HCT116 (cell line): ENCODE measurements around the gene SERINC1. TPM values are rescaled to one million over a fixed set of nuclear protein-coding genes. Genes with fewer than 3 reads are reported as not detected.

Experiments
- ATAC-seq: fragments of 200-7000 bp; cut with Tn5 transposase; 2 replicates; pipeline ENCODE4 v1.9.1; 2020; ENCODE audit warnings: mild to moderate bottlenecking, moderate library complexity
- BruUV-seq: library from RNA; stranded (reverse); fragments of 400-500 nt; replicated peaks from 2 replicates; lab custom pipeline; 2021; lab: Mats Ljungman, UMichigan
- CTCF ChIA-PET: fragments of 300-600 bp; sonication (Branson Sonifier 250); formaldehyde crosslinking; loops from one replicate; lab custom pipeline; 2021; ENCODE audit warnings: antibody characterized with exemption; lab: Charles Lee
- POLR2A ChIA-PET: fragments of 300-600, 350-600 bp; sonication (Branson Sonifier 250); formaldehyde crosslinking; loops from one replicate; lab custom pipeline; 2021; ENCODE audit warnings: antibody characterized with exemption; lab: Charles Lee
- RAD21 ChIA-PET, 2 experiments: fragments of 300-600 bp; sonication (Branson Sonifier 250); formaldehyde crosslinking; loops; one replicate each; lab custom pipeline; 2023; ENCODE audit warnings: low total read pairs in 2 of 2; ENCODE audit not compliant: uncharacterized antibody in 2 of 2, unreplicated experiment in 2 of 2, low non-redundant PET in 1 of 2; lab: Charles Lee
- DNase-seq: peaks from one replicate; pipeline ENCODE4 v3.0.0-alpha.2; 2010; ENCODE audit warnings: low read depth, low spot score
- H2AFZ ChIP-seq: fragments of 200-600 bp; shearing (Covaris generic), sonication (generic); 2 replicates; pipeline ENCODE4 v1.6.1; 2017; ENCODE audit warnings: low read depth, mixed run types, mixed read lengths, antibody characterized with exemption, low read length; ENCODE audit not compliant: poor library complexity, severe bottlenecking
- H3K27ac ChIP-seq: 2 replicates; pipeline ENCODE4 v1.5.1; 2012; ENCODE audit warnings: low read depth, low read length
- H3K27me3 ChIP-seq: fragments of 200-600 bp; sonication (generic); 2 replicates; pipeline ENCODE4 v1.6.1; 2016; ENCODE audit warnings: mixed run types, low read length, mixed read lengths; ENCODE audit not compliant: insufficient read depth
- H3K36me3 ChIP-seq, 2 experiments: fragments of 200-500 bp in 1 of 2; fragments of 200-600 bp in 1 of 2; sonication (Bioruptor generic) in 1 of 2; sonication (generic) in 1 of 2; 2 replicates each; pipeline versions ENCODE4 v1.5.1 to v1.6.1; 2014 to 2016; ENCODE audit warnings: low read length in 2 of 2, inconsistent platforms in 1 of 2, mixed read lengths in 1 of 2, mixed run types in 1 of 2; ENCODE audit not compliant: insufficient read depth in 2 of 2, control insufficient read depth in 1 of 2
- H3K4me1 ChIP-seq, 2 experiments: fragments of 200-600 bp in 1 of 2; sonication (generic) in 1 of 2; 2 replicates each; pipeline versions ENCODE4 v1.5.1 to v1.6.1; 2012 to 2017; ENCODE audit warnings: low read length in 2 of 2, inconsistent platforms in 1 of 2, mild to moderate bottlenecking in 1 of 2, mixed read lengths in 1 of 2, mixed run types in 1 of 2, moderate library complexity in 1 of 2; ENCODE audit not compliant: insufficient read depth in 2 of 2, control insufficient read depth in 1 of 2
- H3K4me2 ChIP-seq: fragments of 200-600 bp; sonication (generic); 2 replicates; pipeline ENCODE4 v1.6.1; 2017; ENCODE audit warnings: mixed run types, low read length, mixed read lengths
- H3K4me3 ChIP-seq, 2 experiments: fragments of 200-600 bp in 1 of 2; sonication (generic) in 1 of 2; replicated peaks in 1 of 2; 2 replicates each; pipeline ENCODE4 v1.5.1; 2011 to 2016; ENCODE audit warnings: low read length in 2 of 2, control low read depth in 1 of 2, low read depth in 1 of 2, mild to moderate bottlenecking in 1 of 2, mixed read lengths in 1 of 2, mixed run types in 1 of 2
- H3K79me2 ChIP-seq: fragments of 200-600 bp; sonication (generic); 2 replicates; pipeline ENCODE4 v1.6.1; 2017; ENCODE audit warnings: mild to moderate bottlenecking, mixed run types, low read length, moderate library complexity, mixed read lengths; ENCODE audit not compliant: insufficient read depth
- H3K9ac ChIP-seq: fragments of 200-600 bp; sonication (generic); 2 replicates; pipeline ENCODE4 v1.6.1; 2016; ENCODE audit warnings: low read length, mixed read lengths
- H3K9me2 ChIP-seq: fragments of 200-600 bp; sonication (generic), shearing (Covaris generic); 2 replicates; pipeline ENCODE4 v1.6.1; 2017; ENCODE audit warnings: mixed run types, mild to moderate bottlenecking, moderate library complexity; ENCODE audit not compliant: insufficient read depth
- H3K9me3 ChIP-seq, 2 experiments: fragments of 200-500 bp in 1 of 2; fragments of 200-600 bp in 1 of 2; sonication (Bioruptor generic) in 1 of 2; sonication (generic) in 1 of 2; 2 replicates each; pipeline ENCODE4 v1.6.1; 2014 to 2017; ENCODE audit warnings: low read length in 2 of 2, mixed read lengths in 2 of 2, inconsistent platforms in 1 of 2, low read depth in 1 of 2, mild to moderate bottlenecking in 1 of 2, mixed run types in 1 of 2, moderate library complexity in 1 of 2; ENCODE audit not compliant: control insufficient read depth in 1 of 2, insufficient read depth in 1 of 2
- H4K20me1 ChIP-seq: fragments of 200-600 bp; sonication (generic), shearing (Covaris generic); 2 replicates; pipeline ENCODE4 v1.6.1; 2017; ENCODE audit warnings: mixed run types, mild to moderate bottlenecking, moderate library complexity; ENCODE audit not compliant: insufficient read depth
- ATF3 ChIP-seq: IDR thresholded peaks from 2 replicates; pipeline ENCODE4 v1.6.1; 2012
- CEBPB ChIP-seq: IDR thresholded peaks from 2 replicates; pipeline ENCODE4 v1.6.1; 2012; ENCODE audit warnings: low read depth
- CTCF ChIP-seq, 3 experiments: fragments of 200-600 bp in 1 of 3; sonication (generic) in 1 of 3; IDR thresholded peaks in 2 of 3; conservative IDR thresholded peaks in 1 of 3; 2 replicates each; pipeline ENCODE4 v1.5.1; 2012 to 2017; ENCODE audit warnings: low read depth in 2 of 3, low read length in 2 of 3, antibody characterized with exemption in 1 of 3, borderline replicate concordance in 1 of 3, control low read depth in 1 of 3, mild to moderate bottlenecking in 1 of 3, mixed read lengths in 1 of 3, mixed run types in 1 of 3, moderate library complexity in 1 of 3; ENCODE audit not compliant: insufficient read depth in 1 of 3
- EGR1 ChIP-seq: IDR thresholded peaks from 2 replicates; pipeline ENCODE4 v1.6.1; 2012; ENCODE audit warnings: low read depth
- ELF1 ChIP-seq: IDR thresholded peaks from 2 replicates; pipeline ENCODE4 v1.6.1; 2012; ENCODE audit warnings: low read depth, borderline replicate concordance
- EZH2phosphoT487 ChIP-seq: fragments of 200-600 bp; IDR thresholded peaks from 2 replicates; pipeline ENCODE4 v1.6.1; 2018; ENCODE audit warnings: antibody characterized with exemption, borderline replicate concordance
- FOSL1 ChIP-seq: IDR thresholded peaks from 2 replicates; pipeline ENCODE4 v1.6.1; 2012; ENCODE audit warnings: low read depth
- POLR2A ChIP-seq: IDR thresholded peaks from 2 replicates; pipeline ENCODE4 v1.7.0; 2011; ENCODE audit warnings: borderline replicate concordance; ENCODE audit not compliant: insufficient read depth, insufficient read length; ENCODE audit errors: extremely low read depth
- RAD21 ChIP-seq: IDR thresholded peaks from 2 replicates; pipeline ENCODE4 v1.6.1; 2012; ENCODE audit warnings: low read depth, mild to moderate bottlenecking
- SIN3A ChIP-seq: IDR thresholded peaks from 2 replicates; pipeline ENCODE4 v1.6.1; 2012; ENCODE audit warnings: low read depth
- SP1 ChIP-seq: IDR thresholded peaks from 2 replicates; pipeline ENCODE4 v1.6.1; 2012; ENCODE audit warnings: low read depth
- SRF ChIP-seq: IDR thresholded peaks from 2 replicates; pipeline ENCODE4 v1.6.1; 2012; ENCODE audit warnings: low read depth
- ZBTB33 ChIP-seq: IDR thresholded peaks from 2 replicates; pipeline ENCODE4 v1.6.1; 2011; ENCODE audit warnings: mild to moderate bottlenecking, low read length, moderate library complexity; ENCODE audit not compliant: insufficient replicate concordance; ENCODE audit errors: extremely low read depth
- ZFX ChIP-seq: fragments of 450-650 bp; IDR thresholded peaks from 2 replicates; pipeline ENCODE4 v1.6.1; 2017
- ZNF274 ChIP-seq: fragments of 200-500 bp; sonication (Bioruptor generic); IDR thresholded peaks from 2 replicates; pipeline ENCODE4 v1.6.1; 2014; ENCODE audit warnings: mild to moderate bottlenecking, low read depth, low read length, inconsistent platforms
- intact Hi-C: fragments of 100-400 bp; cut with micrococcal nuclease; formaldehyde crosslinking; loops from 2 replicates; pipeline ENCODE4 v1.10.0; 2022
- total RNA-seq: library from RNA; stranded (reverse); gene quantifications from one replicate; pipeline ENCODE4 v1.2.1, GENCODE V29; 2021; ENCODE audit not compliant: unreplicated experiment
- TF ChIP-seq, protein P1 (sequence below): IDR thresholded peaks from 2 replicates; pipeline ENCODE4 v1.6.1; 2012; ENCODE audit warnings: low read depth
- TF ChIP-seq, protein P2 (sequence below): IDR thresholded peaks from 2 replicates; pipeline ENCODE4 v1.6.1; 2012

The SERINC1 gene
- total RNA-seq, 1 experiment from 2014 or later: 45.2 TPM

- H3K9ac ChIP-seq: no peak overlapping the region
- H2AFZ ChIP-seq: no peak overlapping the region
- H3K4me2 ChIP-seq: no peak overlapping the region
- intact Hi-C loops: loop anchor here (1.0 to 5.0 kb wide), 3 partner anchors 251 to 841 kb away; no protein-coding TSS in a partner anchor
- RAD21 ChIA-PET: no interaction called here
- H3K4me1 ChIP-seq: peaks cover 0 to 4% of the 10 kb centered on the region in 2 experiments; a peak in 1 of 4 replicates
- CTCF ChIA-PET: no interaction called here
- no TSS peak for BruUV-seq
- peaks cover 5% of the 10 kb centered on the region for H3K79me2 ChIP-seq
- H3K9me3 ChIP-seq: no peaks in the 10 kb centered on the region
- no peaks in the 10 kb centered on the region for H3K36me3 ChIP-seq
- no peak overlapping the region for H3K4me3 ChIP-seq
- ATAC-seq (no peak), DNase-seq (no peak)
- no peak overlapping the region for H3K27ac ChIP-seq
- POLR2A ChIA-PET: no interaction called here
- H3K9me2 ChIP-seq: no peaks in the 10 kb centered on the region
- H4K20me1 ChIP-seq: no peaks in the 10 kb centered on the region
- no peaks in the 10 kb centered on the region for H3K27me3 ChIP-seq
- TF ChIP-seq CTCF (IDR thresholded peaks at IDR 0.05 in 2 of 3, conservative IDR thresholded peaks at IDR 0.05 in 1 of 3; ENCODE audit: borderline replicate concordance in 1 of 3, insufficient read depth in 1 of 3, low read depth in 2 of 3, low read length in 2 of 3) (peak; percentile 33 to 77 (median 61); a peak in 5 of 6 replicates), EGR1 (no peak), SIN3A (no peak), ZFX (no peak), CEBPB (no peak), SRF (no peak), ELF1 (no peak), ATF3 (no peak), FOSL1 (no peak), RAD21 (peak; percentile 73), POLR2A (no peak), ZNF274 (no peak), ZBTB33 (no peak), EZH2phosphoT487 (no peak), SP1 (no peak)
- TF ChIP-seq, protein P1, sequence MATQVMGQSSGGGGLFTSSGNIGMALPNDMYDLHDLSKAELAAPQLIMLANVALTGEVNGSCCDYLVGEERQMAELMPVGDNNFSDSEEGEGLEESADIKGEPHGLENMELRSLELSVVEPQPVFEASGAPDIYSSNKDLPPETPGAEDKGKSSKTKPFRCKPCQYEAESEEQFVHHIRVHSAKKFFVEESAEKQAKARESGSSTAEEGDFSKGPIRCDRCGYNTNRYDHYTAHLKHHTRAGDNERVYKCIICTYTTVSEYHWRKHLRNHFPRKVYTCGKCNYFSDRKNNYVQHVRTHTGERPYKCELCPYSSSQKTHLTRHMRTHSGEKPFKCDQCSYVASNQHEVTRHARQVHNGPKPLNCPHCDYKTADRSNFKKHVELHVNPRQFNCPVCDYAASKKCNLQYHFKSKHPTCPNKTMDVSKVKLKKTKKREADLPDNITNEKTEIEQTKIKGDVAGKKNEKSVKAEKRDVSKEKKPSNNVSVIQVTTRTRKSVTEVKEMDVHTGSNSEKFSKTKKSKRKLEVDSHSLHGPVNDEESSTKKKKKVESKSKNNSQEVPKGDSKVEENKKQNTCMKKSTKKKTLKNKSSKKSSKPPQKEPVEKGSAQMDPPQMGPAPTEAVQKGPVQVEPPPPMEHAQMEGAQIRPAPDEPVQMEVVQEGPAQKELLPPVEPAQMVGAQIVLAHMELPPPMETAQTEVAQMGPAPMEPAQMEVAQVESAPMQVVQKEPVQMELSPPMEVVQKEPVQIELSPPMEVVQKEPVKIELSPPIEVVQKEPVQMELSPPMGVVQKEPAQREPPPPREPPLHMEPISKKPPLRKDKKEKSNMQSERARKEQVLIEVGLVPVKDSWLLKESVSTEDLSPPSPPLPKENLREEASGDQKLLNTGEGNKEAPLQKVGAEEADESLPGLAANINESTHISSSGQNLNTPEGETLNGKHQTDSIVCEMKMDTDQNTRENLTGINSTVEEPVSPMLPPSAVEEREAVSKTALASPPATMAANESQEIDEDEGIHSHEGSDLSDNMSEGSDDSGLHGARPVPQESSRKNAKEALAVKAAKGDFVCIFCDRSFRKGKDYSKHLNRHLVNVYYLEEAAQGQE: no peak
- TF ChIP-seq, protein P2, sequence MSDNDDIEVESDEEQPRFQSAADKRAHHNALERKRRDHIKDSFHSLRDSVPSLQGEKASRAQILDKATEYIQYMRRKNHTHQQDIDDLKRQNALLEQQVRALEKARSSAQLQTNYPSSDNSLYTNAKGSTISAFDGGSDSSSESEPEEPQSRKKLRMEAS: no peak
These were observed 4.5 kb upstream of the SERINC1 start for GRCh38 chr6:122476131-122476530.
